ENCODE measurements around the gene CAPN12. TPM values are rescaled to one million over a fixed set of nuclear protein-coding genes. Genes with fewer than 3 reads are reported as not detected.

Gene CAPN12
- total and polyA plus RNA-seq, 2 of the 4 experiments (the other 2 are of a cell fraction): 0.18 to 0.97 TPM

GRCh38 chr19:38785187-38785699 lies 41.0 kb upstream of the CAPN12 start:
- ATAC-seq (ENCODE audit: low read depth) (no peak), DNase-seq (no peak)
- Histone ChIP-seq H3K27ac (ENCODE audit: insufficient read depth, low read length) (no peak overlapping the region), H3K4me2 (ENCODE audit: low read depth, low read length) (no peak overlapping the region), H3K9me1 (ENCODE audit: insufficient read depth, low read length) (no peaks in the 10 kb centered on the region), H2AFZ (replicated peaks; ENCODE audit: low read length, poor library complexity) (no peak overlapping the region), H3K4ac (ENCODE audit: low read depth, low read length) (no peak overlapping the region), H2BK20ac (ENCODE audit: low read depth, low read length) (no peak overlapping the region), H3K79me1 (ENCODE audit: low read depth in 1 of 2, low read length in 2 of 2) (no peaks in the 10 kb centered on the region), H4K5ac (ENCODE audit: low read depth, low read length) (no peak overlapping the region), H3K27me3 (ENCODE audit: control insufficient read depth, insufficient read depth, low read length) (peaks cover 10% of the 10 kb centered on the region), H2AK9ac (replicated peaks; ENCODE audit: low read depth, low read length, poor library complexity) (no peak overlapping the region), H3K4me3 (ENCODE audit: insufficient read depth, low read depth, low read length) (no peak overlapping the region), H2BK120ac (ENCODE audit: low read depth, low read length) (no peak overlapping the region), H3K9ac (ENCODE audit: low read depth, low read length) (no peak overlapping the region), H3K36me3 (ENCODE audit: control insufficient read depth, insufficient read depth, low read length) (no peaks in the 10 kb centered on the region), H3K18ac (ENCODE audit: low read depth, low read length) (no peak overlapping the region), H3K9me3 (ENCODE audit: control insufficient read depth, insufficient read depth, low read length) (no peaks in the 10 kb centered on the region), H3K23ac (ENCODE audit: low read depth, low read length) (no peak overlapping the region), H3K56ac (ENCODE audit: extremely low read depth, insufficient read depth, low read length) (no peak overlapping the region), H2AK5ac (ENCODE audit: low read depth, low read length) (no peak overlapping the region), H2BK15ac (ENCODE audit: low read depth, low read length) (no peak overlapping the region), H4K91ac (ENCODE audit: insufficient read depth, low read depth, low read length) (no peak overlapping the region), H2BK5ac (ENCODE audit: low read depth, low read length, poor library complexity, severe bottlenecking) (no peak overlapping the region), H3K14ac (replicated peaks; ENCODE audit: low read depth, low read length) (no peak overlapping the region), H4K20me1 (ENCODE audit: insufficient read depth, low read length) (no peaks in the 10 kb centered on the region), H3K4me1 (ENCODE audit: control insufficient read depth, insufficient read depth, low read length) (no peaks in the 10 kb centered on the region), H4K8ac (ENCODE audit: low read depth in 2 of 2, low read length in 2 of 2) (no peak overlapping the region)
- TF ChIP-seq ELK1 (IDR thresholded peaks at IDR 0.05; ENCODE audit: borderline replicate concordance, low read depth, low read length) (no peak), POLR2A (IDR thresholded peaks at IDR 0.05; ENCODE audit: low read depth, low read length) (no peak), RFX5 (IDR thresholded peaks at IDR 0.05; ENCODE audit: low read depth, low read length) (no peak), MXI1 (IDR thresholded peaks at IDR 0.05; ENCODE audit: borderline replicate concordance, low read depth, low read length) (no peak), MAFK (IDR thresholded peaks at IDR 0.05; ENCODE audit: low read depth, low read length) (no peak), RCOR1 (IDR thresholded peaks at IDR 0.05; ENCODE audit: insufficient replicate concordance, low read length) (no peak), RAD21 (IDR thresholded peaks at IDR 0.05; ENCODE audit: low read length) (no peak), CHD1 (IDR thresholded peaks at IDR 0.05; ENCODE audit: low read depth, low read length) (no peak), FOS (IDR thresholded peaks at IDR 0.05; ENCODE audit: low read depth, low read length) (no peak), CEBPB (IDR thresholded peaks at IDR 0.05; ENCODE audit: low read depth, low read length) (no peak), NFE2L2 (IDR thresholded peaks at IDR 0.05; ENCODE audit: low read depth, low read length) (no peak)
- dilution Hi-C loops (cut with HindIII; ENCODE audit: low sequenced_read_pairs, unreplicated experiment): no loop called here
- ChIA-PET CTCF (no interaction called here), POLR2A (ENCODE audit: unreplicated experiment) (no interaction called here)
- intact Hi-C loops (cut with micrococcal nuclease): no loop called here
- 100% methylated on average over 1 of the region's 7 CpGs; no CpG with 5 or more reads in 1 of the 2 experiments for WGBS, 2 experiments (ENCODE audit: extremely low coverage in 2 of 2, insufficient read length in 1 of 2)
- no TSS peak for BruUV-seq (replicated peaks)
- in situ Hi-C loops (cut with MboI; ENCODE audit: low sequenced_read_pairs): no loop called here

Measured in IMR-90 (cell line).